Skin of body (tissue), 2 donors: ENCODE data around the gene FBXO28. TPM values are rescaled to one million over a fixed set of nuclear protein-coding genes. Genes with fewer than 3 reads are reported as not detected.

ENCODE experiments used
- DNase-seq: peaks from one replicate; lab custom pipeline; 2025; lab: John Stamatoyannopoulos, UW
- total RNA-seq: library from RNA; depleted of rRNA; stranded (reverse); fragments of >200 nt; gene quantifications from one replicate; pipeline ENCODE4 v1.2.3, GENCODE V29; 2014

FBXO28 gene
- total RNA-seq, 1 donor from 2014 or later: 38.1 TPM

DNA sequence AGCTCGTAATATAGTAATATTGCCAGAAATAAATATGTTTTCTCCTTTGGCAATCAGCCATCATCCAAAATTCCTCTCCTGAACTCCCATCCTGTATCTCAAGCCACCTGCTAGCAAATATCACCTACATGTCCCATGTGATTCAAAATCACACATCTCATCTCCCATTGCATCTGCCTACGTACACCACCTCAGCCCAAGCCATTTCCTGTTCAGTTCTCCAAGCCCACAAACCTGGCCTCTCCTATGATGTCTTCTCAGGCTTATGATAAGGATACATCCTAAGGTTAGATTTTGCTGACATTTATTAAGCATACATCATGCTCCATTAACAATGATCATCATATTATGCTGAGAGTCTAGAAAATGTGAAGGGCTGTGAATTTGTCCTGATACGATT is 37.2 kb downstream of the FBXO28 start:
- DNase-seq: no peak

DNA sequence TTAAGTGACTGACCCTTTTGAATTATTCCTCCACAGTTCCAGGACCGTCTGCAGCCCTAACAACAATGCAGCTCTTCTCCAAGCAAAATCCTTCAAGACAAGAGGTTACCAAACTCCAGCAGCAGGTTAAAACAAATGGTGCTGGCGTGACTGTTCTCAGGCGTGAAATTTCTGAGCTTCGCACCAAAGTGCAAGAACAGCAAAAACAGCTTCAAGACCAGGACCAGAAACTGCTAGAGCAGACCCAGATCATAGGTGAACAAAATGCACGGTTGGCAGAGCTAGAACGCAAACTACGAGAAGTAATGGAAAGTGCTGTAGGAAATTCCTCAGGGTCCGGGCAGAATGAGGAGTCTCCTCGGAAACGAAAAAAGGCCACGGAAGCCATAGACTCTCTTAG is 43.4 kb downstream of the FBXO28 start:
- DNase-seq: no peak

DNA sequence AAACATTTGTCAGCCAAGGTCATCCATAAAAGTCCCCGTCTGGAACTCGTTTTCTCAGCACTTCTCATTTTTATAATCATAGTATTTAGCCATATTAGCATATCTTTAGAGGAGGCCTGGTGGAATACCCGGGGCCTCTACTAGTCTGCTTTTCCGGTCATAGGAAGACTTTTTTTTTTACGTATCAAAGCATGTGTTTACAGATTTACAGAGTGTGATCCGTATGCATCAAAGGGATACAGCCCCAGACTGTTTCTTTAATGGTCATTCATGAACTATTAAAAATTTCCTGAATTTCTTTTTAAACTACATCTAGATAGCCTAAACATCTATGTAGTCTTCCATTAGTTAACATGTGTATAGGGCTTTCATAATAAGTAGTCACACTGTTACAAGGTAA is 45.6 kb downstream of the FBXO28 start:
- no peak for DNase-seq

DNA sequence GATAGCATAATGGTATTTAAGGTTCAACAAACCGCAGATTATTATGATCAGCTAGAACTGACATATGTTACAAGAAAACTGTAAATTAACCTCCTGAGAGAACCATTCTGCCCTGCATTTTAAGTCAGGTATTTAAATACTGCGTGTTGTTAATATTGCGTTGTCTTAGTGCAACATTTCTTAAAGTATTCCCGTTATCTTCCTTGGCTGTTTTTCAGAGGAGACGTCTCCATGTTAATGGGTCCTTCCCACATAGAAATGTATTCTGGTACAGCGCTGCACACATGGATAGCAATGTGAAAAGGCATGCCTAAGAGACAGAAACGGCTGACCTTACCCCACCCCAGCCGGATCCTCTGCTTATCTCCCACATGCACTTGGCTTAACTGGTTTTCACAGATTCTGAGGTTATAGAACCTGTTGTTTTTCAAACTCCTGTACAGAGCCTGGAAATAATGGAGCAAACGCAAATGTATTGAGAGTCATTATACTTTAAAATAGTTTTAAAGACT is 46.3 kb downstream of the FBXO28 start:
- no peak for DNase-seq

DNA sequence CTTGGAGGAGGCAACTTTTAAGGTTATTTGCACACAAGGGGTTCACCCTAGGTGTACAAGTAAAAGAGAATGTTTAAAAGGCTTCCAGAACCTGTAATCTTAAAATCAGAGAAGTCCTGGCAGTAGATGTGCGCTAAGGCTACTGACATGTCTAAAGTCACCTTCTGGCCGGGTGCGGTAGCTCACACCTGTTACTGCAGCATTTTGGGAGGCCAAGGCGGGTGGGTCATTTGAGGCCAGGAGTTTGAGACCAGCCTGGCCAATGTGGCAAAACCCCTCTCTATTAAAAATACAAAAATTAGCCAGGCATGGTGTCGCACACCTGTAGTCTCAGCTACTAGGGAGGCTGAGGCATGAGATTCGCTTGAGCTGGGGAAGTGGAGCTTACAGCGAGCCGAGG is 48.9 kb downstream of the FBXO28 start:
- no peak for DNase-seq

DNA sequence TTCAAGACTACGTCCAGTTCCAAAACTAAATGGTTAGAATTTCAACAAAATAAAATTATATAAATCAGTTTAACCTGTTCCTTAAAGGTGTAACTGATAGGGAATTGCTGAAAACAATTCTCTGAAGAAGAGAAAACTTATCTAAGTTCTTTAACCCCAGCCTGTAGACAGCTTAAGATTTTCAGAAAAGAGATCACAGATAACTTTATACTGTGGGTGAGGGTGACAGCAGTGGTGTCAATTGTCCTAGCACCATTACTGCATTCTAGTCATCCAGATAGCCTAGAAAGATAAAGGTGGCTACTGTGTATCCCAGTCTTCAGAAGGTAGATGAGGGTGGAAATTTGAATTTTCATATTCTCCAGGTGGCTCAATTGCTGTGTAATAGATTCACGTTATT is 49.4 kb downstream of the FBXO28 start:
- DNase-seq: no peak

DNA sequence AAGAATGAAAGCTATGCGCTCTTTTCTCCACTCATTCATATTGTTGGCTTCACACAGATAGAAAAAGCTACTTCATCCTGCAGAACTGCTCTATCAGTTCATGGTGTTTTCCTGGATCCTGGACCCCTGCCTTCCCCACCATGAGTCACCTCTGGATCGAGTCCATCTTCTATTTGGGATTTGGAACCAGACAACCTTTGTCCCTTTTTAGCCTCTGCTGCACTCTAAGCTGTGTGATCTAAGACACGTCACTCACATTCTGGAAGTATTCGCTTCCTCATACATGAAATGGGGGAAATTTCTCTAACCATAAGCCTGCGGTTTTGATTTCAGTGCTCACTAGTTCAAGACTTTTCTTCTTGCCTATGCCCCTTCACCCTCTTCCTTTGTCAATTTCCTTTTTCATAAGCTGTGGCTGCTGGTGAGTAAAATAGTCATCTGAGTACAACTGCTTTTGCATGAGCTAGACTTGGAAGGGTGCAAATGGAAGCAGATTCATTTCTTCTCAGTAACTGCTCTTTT is 55.0 kb downstream of the FBXO28 start:
- peak; percentile 32 for DNase-seq

DNA sequence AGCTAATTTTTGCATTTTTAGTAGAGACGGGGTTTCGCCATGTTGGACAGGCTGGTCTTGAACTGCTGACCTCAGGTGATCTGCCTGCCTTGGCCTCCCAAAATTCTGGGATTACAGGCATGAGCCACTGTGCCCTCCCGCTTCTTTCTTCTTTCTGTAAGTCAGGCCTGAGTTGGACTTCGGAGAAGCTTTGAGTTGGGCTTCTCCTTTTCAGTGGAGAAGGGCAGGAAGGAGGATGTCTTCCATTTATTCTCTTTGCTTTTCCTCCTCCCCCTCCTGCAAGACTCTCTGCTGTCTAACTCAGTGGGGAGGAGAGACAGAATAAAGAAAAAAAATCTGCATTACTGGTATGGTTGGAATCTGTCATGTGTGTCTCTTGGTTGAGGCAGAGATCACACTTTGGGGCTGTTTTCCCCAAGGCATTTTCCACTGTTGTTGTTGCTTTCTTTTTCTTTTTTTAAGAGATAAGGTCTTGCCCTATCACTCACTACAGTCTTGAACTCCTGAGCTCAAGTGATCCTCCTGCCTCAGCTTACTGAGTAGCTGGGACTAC is 55.9 kb downstream of the FBXO28 start:
- DNase-seq: no peak

DNA sequence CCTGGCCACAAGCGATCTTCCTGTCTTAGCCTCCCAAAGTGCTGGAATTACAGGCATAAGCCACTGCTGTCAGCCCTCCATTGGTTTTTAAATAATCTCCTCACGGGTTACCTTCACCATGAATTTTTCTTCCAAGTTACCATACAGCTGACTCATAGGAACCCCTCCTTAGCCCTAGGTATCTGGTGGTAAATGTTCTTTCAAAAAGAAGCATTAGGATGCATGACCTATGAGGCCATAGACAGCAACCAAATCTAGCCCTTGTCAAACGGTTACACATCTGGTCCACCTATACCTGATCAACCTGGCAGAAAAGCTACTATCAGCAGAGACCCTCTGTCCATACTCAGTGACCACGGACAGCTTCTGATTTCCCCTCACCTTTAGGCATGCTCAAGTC is 56.4 kb downstream of the FBXO28 start:
- DNase-seq: no peak

DNA sequence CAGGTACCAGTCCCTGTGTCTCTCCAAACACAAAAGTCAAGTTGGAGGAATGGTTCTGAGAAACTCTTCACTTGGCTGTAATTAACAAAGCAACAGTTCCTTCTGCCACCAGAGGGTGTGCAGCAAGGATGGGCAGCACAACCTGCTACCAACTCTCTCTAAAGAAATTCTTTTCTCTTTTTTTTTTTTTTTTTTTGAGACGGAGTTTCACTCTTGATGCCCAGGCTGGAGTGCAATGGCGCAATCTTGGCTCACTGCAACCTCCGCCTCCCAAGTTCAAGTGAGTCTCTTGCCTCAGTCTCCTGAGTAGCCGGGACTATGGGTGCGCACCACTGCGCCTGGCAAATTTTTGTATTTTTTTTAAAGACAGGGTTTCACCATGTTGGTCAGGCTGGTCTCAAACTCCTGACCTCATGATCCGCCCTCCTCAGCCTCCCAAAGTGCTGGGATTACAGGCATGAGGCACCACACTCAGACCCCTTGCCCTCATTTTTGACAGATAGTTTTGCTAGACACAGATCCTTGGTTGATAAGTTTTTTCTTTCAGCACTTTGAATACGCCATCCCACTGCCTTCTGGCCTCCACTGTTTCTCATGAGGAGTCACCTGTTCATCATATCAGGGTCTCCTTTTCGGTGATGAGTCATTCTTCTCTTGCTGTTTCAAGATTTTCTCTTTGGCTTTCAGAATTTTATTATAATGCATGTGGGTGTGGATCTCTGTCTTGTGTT is 57.0 kb downstream of the FBXO28 start:
- no peak for DNase-seq

DNA sequence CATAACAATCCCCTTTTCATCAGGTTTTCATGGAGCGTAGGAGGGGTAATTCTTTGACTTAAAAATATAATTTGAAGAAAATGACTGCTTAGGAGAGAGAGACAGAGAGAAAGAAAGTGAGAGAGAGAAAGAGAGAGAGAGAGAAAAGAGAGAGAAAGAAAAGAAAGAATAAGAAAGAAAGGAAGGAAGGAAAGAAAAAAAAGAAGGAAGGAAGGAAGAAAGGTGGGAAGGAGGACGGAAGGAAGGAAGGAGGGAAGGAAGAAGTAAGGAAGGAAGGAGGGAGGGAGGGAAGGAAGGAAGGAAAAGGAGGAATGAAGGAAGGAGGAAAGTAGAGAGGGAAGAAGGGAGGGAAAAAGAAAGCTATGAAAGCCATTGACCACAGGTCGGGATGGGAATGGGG is 58.3 kb downstream of the FBXO28 start:
- no peak for DNase-seq

DNA sequence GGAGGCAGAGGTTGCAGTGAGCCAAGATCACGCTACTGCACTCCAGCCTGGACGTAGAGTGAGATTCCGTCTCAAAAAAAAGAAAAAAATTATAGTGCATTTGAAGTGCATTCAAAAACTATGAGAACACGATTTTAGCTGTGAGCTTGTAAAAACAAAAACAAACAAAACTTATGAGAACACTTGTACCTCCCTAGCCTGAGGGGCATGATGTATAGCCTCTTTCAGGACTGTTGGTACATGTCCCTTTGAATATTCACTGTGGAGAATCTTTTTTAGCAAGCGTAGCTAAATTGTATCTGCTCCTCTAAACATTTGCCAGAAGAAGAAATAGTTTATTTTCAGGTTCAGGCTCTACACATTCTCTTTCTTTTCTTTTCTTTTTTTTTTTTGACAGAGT is 59.6 kb downstream of the FBXO28 start:
- peak; percentile 15 for DNase-seq

DNA sequence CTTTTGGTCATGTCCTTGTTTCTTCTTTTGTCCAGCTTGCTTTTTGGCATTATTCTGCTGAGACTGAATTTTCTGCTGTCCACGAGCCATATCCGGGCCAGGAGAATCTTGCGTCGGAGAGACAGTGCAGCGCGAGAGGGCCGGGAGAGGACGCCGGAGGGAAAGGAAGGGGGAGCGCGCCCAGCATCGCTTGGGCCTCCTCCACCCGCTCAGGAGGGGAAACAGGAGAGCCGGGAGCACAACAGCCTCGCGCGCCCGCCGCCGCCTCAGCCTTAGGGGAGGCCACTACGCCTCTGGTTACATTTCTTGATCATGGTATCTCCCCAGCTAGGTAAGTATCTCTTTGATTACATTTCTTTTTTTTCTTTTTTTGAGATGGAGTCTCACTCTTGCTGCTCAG is 61.7 kb downstream of the FBXO28 start:
- no peak for DNase-seq

DNA sequence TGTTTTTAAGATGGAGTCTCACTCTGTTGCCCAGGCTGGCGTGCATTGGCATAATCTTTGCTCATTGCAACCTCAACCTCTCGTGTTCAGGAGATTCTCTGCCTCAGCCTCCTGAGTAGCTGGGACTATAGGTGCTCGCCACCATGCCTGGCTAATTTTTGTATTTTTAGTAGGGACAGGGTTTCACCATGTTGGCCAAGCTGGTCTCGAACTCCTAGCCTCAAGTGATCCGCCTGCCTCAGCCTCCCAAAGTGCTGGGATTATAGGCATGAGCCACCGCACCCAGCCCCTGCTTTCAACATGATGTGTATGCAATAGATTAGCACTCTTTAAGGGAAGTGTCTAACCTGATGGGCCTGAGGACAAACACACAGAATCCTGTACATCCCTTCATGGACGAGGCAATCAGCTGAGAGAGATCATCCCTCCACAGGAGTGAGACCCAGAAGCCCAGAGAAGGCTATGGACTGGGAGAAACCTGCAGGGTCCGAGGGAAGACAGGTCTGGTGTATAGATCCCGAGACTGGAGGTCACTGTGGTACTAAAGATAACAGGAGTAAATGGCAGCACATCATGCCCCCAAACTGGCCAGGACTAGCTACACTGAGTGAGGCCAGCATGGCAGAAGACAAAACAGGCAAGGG is 63.6 kb downstream of the FBXO28 start:
- no peak for DNase-seq

DNA sequence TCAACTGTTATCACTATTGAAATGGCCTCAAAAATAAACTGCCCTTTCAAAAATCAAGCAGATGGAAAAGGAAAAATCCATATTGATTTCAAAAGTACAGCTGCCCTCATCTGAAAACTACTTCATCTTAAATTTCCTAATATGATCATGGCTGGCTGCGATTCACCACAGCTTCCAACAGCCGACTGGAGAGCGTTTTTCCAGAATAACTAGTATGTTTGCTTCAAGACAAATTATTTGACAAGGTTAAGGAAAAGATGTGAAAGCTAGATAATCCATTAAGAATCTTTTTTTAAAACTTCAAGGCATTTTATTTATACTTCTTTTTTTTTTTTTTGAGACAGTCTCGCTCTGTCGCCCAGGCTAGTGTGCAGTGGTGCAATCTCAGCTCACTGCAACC is 65.0 kb downstream of the FBXO28 start:
- DNase-seq: no peak

DNA sequence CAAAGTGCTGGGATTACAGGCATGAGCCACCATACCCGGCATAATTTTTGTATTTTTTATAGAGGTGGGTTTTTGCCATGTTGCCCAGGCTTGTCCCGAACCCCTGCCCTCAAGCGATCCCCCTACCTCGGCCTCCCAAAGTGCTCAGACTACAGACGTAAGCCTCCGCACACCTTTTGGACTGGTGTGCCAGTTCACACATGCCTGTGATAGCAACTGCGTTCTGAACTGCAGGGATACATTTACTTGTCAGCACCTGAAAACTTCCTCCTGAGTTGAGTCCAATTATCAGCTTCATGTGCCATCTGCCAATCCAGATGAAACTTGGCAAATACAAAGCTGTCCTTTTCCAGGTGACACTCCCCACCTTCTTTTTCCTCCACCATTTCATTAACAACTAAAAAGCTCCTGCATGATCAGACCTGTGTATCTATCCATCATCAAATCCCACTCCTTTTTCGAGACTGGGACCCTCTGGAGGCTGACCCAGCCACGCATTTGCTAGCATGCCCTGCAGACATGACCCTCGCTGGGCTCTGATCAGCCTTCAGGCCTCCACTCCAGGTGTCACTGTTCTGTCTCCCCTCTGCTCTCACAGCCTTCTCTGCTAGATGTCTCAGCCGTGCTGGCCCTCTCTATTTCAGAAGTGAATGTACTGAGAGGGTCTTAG is 67.0 kb downstream of the FBXO28 start:
- DNase-seq: no peak

DNA sequence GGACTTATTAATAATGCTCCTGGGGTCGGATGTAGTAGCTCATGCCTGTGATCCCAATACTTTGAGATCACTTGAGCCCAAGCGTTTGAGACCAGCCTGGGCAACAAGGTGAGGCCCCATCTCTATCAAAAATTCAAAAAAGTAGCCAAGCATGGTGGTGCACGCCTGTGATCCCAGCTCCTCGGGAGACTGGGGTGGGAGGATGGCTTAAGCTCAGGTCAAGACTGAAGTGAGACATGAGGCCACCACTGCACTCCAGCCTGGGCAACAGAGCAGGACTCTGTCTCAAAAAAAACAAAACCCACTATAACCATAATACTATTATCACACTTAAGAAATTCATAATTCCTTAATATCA is 67.5 kb downstream of the FBXO28 start:
- no peak for DNase-seq

DNA sequence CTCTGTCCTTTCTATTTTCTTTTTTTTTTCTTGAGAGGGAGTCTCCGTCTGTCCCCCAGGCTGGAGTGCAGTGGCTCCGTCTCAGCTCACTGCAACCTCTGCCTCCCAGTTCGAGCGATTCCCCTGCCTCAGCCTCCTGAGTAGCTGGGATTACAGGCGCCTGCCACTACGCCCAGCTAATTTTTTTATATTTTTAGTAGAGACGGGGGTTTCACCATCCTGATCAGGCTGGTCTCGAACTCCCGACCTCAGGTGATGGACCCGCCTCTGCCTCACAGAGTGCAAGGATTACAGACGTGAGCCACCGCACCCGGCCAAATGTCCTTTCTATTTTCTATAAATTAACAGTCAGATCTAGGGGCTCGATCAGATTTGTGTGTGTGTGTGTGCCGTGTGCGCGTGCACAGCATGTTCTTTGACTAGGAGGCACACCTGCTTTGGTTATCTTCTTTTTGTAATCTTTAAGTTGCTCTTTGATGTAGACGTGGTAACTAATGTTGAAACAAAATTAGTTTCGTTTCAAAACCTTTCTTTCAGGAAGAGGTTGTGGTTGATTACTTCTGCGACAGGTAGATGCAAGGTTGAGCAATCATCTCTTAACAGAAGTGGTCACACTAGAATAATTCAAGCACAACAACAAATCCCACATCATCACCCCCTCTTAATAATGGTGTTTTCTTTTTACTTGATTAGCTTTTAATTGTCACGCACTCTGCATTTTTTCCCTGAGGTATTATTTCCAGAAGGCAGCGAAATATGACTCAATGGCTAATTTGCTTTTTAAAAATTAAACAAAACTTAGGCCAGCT is 68.3 kb downstream of the FBXO28 start:
- DNase-seq: no peak

DNA sequence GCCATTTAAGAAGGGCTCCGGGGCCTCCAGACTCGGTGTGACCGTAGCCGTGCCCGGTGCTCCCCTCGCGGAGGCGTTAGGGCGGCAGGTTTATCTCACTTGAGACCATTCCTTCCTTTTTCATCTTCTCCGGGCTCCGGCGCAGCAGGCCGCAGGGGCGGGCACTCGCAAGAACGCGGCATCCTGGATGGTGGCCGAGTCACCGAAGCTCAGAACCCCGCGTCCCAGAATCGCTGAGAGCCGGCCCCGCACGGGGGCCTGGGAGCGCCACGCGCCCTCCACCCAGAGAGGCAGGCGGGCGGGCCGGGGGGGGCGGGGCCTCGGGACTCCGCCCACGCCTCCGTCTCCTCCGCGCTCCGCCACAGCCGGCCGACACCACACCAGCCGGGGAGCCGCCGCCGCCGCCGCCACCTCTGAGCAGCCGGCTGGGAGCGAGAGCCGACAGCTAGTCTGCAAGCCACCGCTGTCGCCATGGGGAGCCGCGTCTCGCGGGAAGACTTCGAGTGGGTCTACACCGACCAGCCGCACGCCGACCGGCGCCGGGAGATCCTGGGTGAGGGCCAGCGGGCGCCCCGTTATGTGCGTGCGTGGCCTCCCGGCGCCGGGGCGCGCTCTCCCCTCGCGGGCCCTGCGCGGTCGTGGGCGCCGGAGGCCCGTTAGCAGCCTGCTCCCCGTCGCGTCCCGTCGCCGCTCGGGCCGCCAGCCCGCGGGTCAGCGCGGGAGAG is 69.1 kb downstream of the FBXO28 start, which contains the start of gene DEGS1:
Gene DEGS1 (plus strand): TSS at position 375 of the 725 bp plus-strand sequence. CDS start 97 bp downstream, at position 472.
- DNase-seq: peak; percentile 63

DNA sequence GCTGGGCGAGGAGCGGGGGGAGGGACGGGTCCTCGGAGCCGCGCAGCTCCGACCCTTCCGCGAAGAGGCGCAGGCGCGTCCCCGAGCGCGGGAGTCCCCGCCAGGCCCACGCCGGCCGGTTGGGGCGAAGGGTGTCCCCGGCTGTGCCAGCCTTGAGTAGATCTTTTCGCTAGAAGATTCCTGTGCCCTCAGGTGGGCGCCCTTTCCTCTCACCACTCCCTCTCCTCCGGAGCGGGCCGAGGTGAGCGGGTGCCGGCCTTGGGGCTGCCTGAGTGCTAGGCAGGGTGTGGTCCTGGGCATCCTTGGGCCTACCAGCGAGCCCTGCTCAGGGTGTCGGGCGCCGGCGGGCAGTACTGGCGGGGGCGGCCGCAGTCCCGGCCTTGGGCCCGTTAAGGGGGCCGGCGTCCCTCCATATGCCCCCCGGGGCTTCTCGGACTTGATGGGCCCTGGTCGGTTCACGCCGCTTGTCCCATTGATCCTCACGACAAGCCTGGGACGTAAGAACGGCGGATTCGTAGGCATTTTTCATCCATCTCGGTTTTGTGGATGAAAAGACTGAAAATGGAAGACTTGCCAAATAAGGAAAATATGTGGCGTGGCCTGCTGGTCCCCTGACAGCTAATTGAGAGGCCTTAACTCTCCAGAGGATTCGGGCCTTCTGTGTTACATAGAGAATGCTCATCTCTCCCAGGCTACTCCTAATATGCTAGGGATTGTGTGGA is 69.8 kb downstream of the FBXO28 start:
- peak; percentile 49 for DNase-seq
